Measurements from ENCODE around the gene SORCS3.

SORCS3 gene

DNA sequence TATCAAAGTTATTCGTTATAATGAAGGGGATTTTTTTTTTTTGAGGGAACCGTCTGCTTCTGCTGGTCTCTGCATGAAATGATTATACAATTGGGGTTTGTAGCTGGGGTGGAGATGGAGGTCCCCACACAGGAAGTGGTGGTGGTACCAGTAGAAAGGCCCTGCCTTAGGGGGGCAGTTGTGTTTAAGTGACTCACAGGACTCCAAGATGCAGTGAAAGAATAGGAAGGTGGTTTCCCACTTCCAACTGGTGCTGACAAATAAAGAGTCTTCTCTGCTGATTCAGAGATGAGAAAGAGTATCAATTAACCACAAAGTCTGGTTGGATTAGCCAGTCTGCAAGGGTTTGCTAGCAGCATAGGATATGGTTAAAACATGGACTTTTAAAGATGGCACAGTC is 376.0 kb downstream of the SORCS3 start:
- FAIRE-seq (no peak), DNase-seq (ENCODE audit: insufficient read length, low spot score) (no peak)
- no peak for TF ChIP-seq PAX5 (IDR thresholded peaks at IDR 0.05; ENCODE audit: insufficient read depth, low read length, severe bottlenecking)
- no peak for TF ChIP-seq POLR2AphosphoS5 (IDR thresholded peaks at IDR 0.05; ENCODE audit: low read depth, low read length)
- no peak for TF ChIP-seq TAF1 (IDR thresholded peaks at IDR 0.05; ENCODE audit: low read depth, low read length)
- no peak for TF ChIP-seq POLR2A (IDR thresholded peaks at IDR 0.05; ENCODE audit: low read depth, low read length)
- TF ChIP-seq SPI1 (IDR thresholded peaks at IDR 0.05; ENCODE audit: low read depth, low read length): no peak
- no peak for TF ChIP-seq POU2F2 (IDR thresholded peaks at IDR 0.05; ENCODE audit: low read depth, low read length)

DNA sequence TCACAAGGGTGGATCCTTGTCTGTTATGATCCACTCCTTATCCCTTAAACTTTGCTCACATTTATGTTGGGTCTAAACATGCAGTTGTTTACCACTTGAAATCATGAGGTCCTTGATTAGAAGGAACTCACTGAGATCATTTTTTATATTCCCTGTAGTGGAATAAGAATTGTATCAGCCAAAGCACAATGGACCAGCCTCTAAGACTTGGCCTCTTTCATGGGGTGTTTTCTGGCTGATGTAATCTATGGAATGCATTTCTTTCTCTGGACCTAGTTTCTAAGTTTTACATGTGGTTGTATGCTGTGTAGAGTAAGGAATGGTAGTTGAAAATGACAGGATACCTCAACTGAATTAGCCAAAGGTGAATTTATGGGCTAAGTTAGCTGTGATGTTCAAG is 376.6 kb downstream of the SORCS3 start:
- TF ChIP-seq TAF1 (IDR thresholded peaks at IDR 0.05; ENCODE audit: low read depth, low read length) (no peak), POLR2A (IDR thresholded peaks at IDR 0.05; ENCODE audit: low read depth, low read length) (no peak), POU2F2 (IDR thresholded peaks at IDR 0.05; ENCODE audit: low read depth, low read length) (no peak), SPI1 (IDR thresholded peaks at IDR 0.05; ENCODE audit: low read depth, low read length) (no peak), PAX5 (IDR thresholded peaks at IDR 0.05; ENCODE audit: insufficient read depth, low read length, severe bottlenecking) (no peak), POLR2AphosphoS5 (IDR thresholded peaks at IDR 0.05; ENCODE audit: low read depth, low read length) (no peak)
- DNase-seq (ENCODE audit: insufficient read length, low spot score): no peak
- FAIRE-seq: no peak

DNA sequence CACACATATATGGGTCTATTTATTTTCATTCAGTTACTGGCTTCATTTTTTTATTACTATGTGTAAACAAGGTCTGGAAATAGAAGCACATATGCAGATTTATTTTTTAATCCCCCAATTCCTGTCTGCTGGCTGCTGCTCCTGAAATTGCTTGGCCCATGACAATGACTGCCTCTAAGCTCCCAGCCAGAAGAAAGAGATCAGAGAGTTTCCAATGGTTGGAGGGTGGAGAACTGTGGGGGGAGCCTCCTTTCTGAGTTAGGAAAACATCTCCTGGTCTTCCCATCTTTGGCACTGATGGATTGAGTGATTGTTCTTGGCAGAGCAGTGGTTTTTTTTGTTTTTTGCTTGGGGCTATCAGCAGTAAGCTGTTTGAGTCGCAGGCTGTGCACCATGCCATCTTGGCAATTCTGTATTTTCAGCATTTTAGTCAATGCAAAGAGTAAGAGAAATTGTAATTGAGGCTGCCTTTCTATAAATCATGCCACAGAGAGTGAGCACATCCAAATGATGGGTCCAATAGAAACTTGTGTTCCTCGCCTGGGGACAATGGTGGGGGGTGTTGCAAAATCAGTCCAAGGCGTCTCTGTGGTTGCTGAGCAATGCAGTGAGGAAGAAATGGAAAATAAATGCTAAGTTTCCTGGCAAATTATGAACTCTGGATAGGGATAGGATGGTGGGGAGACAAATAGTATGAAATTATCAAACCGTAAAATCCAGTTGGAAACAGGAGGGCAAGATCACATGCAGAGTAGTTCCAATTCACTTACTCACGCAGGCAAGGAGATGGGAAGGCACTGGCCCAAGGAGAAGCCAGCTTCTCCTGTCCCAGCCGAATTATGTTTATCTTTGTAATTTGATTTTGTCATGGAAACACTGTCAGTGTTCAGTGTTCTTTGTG is 382.4 kb downstream of the SORCS3 start:
- no peak for FAIRE-seq
- DNase-seq (ENCODE audit: insufficient read length, low spot score): no peak
- TF ChIP-seq SPI1 (IDR thresholded peaks at IDR 0.05; ENCODE audit: low read depth, low read length) (no peak), PAX5 (IDR thresholded peaks at IDR 0.05; ENCODE audit: insufficient read depth, low read length, severe bottlenecking) (no peak), TAF1 (IDR thresholded peaks at IDR 0.05; ENCODE audit: low read depth, low read length) (no peak), POU2F2 (IDR thresholded peaks at IDR 0.05; ENCODE audit: low read depth, low read length) (no peak), POLR2A (IDR thresholded peaks at IDR 0.05; ENCODE audit: low read depth, low read length) (no peak), POLR2AphosphoS5 (IDR thresholded peaks at IDR 0.05; ENCODE audit: low read depth, low read length) (no peak)

DNA sequence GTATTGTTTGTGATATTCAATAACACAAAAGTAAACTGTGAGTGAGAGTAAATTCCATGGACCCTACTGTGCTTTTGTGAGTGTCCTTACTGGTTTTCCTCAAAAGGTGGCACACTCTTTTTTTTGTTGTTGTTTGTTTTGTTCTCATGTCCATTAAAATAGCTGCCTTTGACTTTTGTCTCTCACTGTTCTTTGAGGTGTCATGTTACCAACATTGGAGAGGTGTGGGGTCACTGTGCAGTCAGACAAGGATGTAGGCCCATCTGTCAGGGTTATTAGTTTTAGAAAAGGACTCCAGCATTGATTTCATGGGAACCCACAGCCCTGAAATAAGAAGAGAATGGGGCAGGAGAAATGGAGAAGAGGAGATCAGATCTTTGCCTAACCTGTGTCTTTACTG is 383.1 kb downstream of the SORCS3 start:
- TF ChIP-seq POLR2AphosphoS5 (IDR thresholded peaks at IDR 0.05; ENCODE audit: low read depth, low read length): no peak
- no peak for FAIRE-seq
- DNase-seq (ENCODE audit: insufficient read length, low spot score): no peak

DNA sequence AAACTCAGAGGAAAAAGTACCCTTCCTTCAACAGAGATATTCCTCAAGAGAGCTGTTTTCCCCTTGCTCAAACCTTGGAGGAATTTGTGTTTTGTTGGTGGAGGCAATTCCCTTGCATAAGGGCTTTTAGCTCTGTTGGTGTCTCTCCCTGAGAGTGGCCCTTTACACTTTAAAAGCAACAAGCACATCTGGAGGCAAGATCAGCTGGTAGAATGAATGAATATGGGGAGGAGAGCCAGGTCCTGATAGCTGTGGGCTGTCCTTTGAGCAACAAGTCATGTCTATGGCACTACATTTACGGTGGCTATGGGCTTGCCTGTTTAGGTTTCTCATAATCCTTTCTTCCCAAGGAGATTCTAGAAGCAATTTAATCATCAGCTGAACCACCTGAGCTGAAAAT is 384.0 kb downstream of the SORCS3 start:
- FAIRE-seq: no peak
- DNase-seq (ENCODE audit: insufficient read length, low spot score): no peak
- TF ChIP-seq POU2F2 (IDR thresholded peaks at IDR 0.05; ENCODE audit: low read depth, low read length): no peak
- TF ChIP-seq POLR2A (IDR thresholded peaks at IDR 0.05; ENCODE audit: low read depth, low read length): no peak
- TF ChIP-seq POLR2AphosphoS5 (IDR thresholded peaks at IDR 0.05; ENCODE audit: low read depth, low read length): no peak

DNA sequence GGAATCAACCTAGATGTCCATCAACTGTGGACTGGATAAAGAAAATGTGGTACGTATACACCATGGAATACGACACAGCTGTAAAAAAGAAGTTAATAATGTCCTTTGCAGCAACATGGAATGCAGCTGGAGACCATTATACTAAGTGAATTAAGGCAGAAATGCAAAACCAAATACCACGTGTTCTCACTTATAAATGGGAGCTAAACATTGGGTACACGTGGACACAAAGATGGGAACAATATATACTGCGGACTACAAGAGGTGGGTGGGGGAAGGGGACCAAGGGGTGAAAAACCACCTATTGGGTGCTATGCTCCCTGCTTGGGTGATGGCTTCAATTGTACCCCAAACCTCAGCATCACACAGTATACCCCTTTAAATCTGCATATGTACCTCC is 385.5 kb downstream of the SORCS3 start:
- DNase-seq (ENCODE audit: insufficient read length, low spot score) (no peak), FAIRE-seq (no peak)
- TF ChIP-seq SPI1 (IDR thresholded peaks at IDR 0.05; ENCODE audit: low read depth, low read length) (no peak), POU2F2 (IDR thresholded peaks at IDR 0.05; ENCODE audit: low read depth, low read length) (no peak), POLR2A (IDR thresholded peaks at IDR 0.05; ENCODE audit: low read depth, low read length) (no peak), TAF1 (IDR thresholded peaks at IDR 0.05; ENCODE audit: low read depth, low read length) (no peak), PAX5 (IDR thresholded peaks at IDR 0.05; ENCODE audit: insufficient read depth, low read length, severe bottlenecking) (no peak), POLR2AphosphoS5 (IDR thresholded peaks at IDR 0.05; ENCODE audit: low read depth, low read length) (no peak)

DNA sequence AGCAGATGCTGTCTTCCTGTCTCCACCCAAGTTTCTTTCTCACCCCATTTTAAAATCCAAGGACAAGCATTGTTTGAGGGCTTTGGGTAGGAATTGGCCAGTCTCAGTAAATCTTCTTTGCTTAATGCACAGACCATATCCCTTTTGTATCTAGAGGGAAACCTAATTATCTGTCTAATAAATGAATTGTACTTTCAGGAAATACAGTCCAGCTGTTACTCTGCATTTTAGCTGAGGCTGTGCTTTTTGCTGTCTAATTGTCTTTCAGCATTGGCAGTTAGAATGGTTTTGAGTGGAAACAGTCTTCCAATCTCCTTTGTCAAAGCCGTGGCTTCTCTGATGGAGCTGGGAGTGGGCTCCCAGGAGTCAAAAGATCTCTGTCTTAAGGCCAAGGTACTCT is 388.2 kb downstream of the SORCS3 start:
- TF ChIP-seq TAF1 (IDR thresholded peaks at IDR 0.05; ENCODE audit: low read depth, low read length) (no peak), SPI1 (IDR thresholded peaks at IDR 0.05; ENCODE audit: low read depth, low read length) (no peak), POU2F2 (IDR thresholded peaks at IDR 0.05; ENCODE audit: low read depth, low read length) (no peak), PAX5 (IDR thresholded peaks at IDR 0.05; ENCODE audit: insufficient read depth, low read length, severe bottlenecking) (no peak), POLR2AphosphoS5 (IDR thresholded peaks at IDR 0.05; ENCODE audit: low read depth, low read length) (no peak), POLR2A (IDR thresholded peaks at IDR 0.05; ENCODE audit: low read depth, low read length) (no peak)
- DNase-seq (ENCODE audit: insufficient read length, low spot score) (no peak), FAIRE-seq (no peak)

DNA sequence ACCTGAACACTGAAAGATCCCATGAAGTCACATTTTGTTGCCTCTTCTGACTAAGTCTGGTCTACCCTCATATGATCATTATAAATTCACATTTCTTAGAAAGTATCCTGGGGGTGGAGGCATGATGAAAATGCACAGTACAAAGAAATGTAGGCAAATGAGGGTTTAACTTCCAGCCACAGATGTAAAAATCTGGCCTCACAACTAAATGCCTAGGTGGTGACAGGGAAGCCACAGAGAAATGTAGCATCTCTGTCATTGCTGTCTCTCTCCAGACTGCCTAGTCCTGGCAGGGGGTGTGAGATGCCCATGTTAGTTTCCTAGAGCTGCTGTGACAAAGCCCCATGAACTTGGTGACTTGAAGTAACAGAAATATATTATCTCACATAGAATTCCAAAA is 395.9 kb downstream of the SORCS3 start:
- DNase-seq (ENCODE audit: insufficient read length, low spot score): no peak
- no peak for TF ChIP-seq POLR2A (IDR thresholded peaks at IDR 0.05; ENCODE audit: low read depth, low read length)
- TF ChIP-seq POLR2AphosphoS5 (IDR thresholded peaks at IDR 0.05; ENCODE audit: low read depth, low read length): no peak
- no peak for TF ChIP-seq PAX5 (IDR thresholded peaks at IDR 0.05; ENCODE audit: insufficient read depth, low read length, severe bottlenecking)
- no peak for TF ChIP-seq SPI1 (IDR thresholded peaks at IDR 0.05; ENCODE audit: low read depth, low read length)
- no peak for TF ChIP-seq TAF1 (IDR thresholded peaks at IDR 0.05; ENCODE audit: low read depth, low read length)
- no peak for TF ChIP-seq POU2F2 (IDR thresholded peaks at IDR 0.05; ENCODE audit: low read depth, low read length)
- no peak for FAIRE-seq

DNA sequence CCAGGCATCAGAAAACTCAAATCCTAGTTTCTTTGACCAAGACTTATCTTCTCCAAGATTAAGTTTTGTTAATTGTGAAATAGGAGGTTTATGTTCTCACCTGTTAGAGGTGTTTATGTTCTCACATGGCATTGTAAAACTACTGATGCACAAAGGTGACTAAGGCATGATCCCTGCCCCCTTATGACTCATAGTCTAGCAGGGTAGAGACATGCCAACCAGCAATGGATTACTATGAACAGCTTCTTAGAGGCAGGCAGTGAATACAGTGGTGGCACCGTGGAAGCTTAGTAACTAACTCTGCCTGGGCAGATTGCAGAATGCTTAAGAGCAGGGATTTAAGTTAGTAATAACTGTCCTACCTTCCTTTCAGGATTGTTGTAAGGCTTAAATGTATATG is 400.9 kb downstream of the SORCS3 start:
- DNase-seq (ENCODE audit: insufficient read length, low spot score): no peak
- no peak for FAIRE-seq
- TF ChIP-seq PAX5 (IDR thresholded peaks at IDR 0.05; ENCODE audit: insufficient read depth, low read length, severe bottlenecking): no peak
- no peak for TF ChIP-seq TAF1 (IDR thresholded peaks at IDR 0.05; ENCODE audit: low read depth, low read length)
- no peak for TF ChIP-seq POLR2A (IDR thresholded peaks at IDR 0.05; ENCODE audit: low read depth, low read length)
- no peak for TF ChIP-seq POLR2AphosphoS5 (IDR thresholded peaks at IDR 0.05; ENCODE audit: low read depth, low read length)
- no peak for TF ChIP-seq SPI1 (IDR thresholded peaks at IDR 0.05; ENCODE audit: low read depth, low read length)
- no peak for TF ChIP-seq POU2F2 (IDR thresholded peaks at IDR 0.05; ENCODE audit: low read depth, low read length)
